MM.1S (cell line): ENCODE measurements around the gene FMN2.

ENCODE experiments used
- DNase-seq: peaks from one replicate; pipeline ENCODE4 v3.0.0-alpha.2; 2015
- H2AFZ ChIP-seq: fragments of 300-600 bp; sonication (generic); 2 replicates; pipeline ENCODE4 v1.6.0; 2016; ENCODE audit warnings: antibody characterized with exemption, low read length
- H3F3A ChIP-seq: fragments of 300-600 bp; sonication (generic); 2 replicates; pipeline ENCODE4 v1.6.1; 2016; ENCODE audit warnings: mild to moderate bottlenecking, antibody characterized with exemption, low read length, moderate library complexity, mixed read lengths; ENCODE audit not compliant: insufficient read depth
- H3K27ac ChIP-seq: fragments of 300-600 bp; sonication (generic); 2 replicates; pipeline ENCODE4 v1.5.1; 2016; ENCODE audit warnings: mild to moderate bottlenecking, low read length
- H3K27me3 ChIP-seq: fragments of 300-600 bp; sonication (generic); replicated peaks from 2 replicates; pipeline ENCODE4 v1.6.0; 2016; ENCODE audit warnings: low read length; ENCODE audit not compliant: insufficient read depth
- H3K36me3 ChIP-seq: fragments of 300-600 bp; sonication (generic); replicated peaks from 2 replicates; pipeline ENCODE4 v1.6.1; 2016; ENCODE audit warnings: mild to moderate bottlenecking, low read length, mixed read lengths; ENCODE audit not compliant: insufficient read depth
- H3K4me1 ChIP-seq: fragments of 300-600 bp; sonication (generic); 2 replicates; pipeline ENCODE4 v1.6.1; 2016; ENCODE audit warnings: low read length, mixed read lengths
- H3K4me2 ChIP-seq: fragments of 300-600 bp; sonication (generic); 2 replicates; pipeline ENCODE4 v1.6.0; 2016; ENCODE audit warnings: low read depth, low read length
- H3K4me3 ChIP-seq: fragments of 300-600 bp; sonication (generic); 2 replicates; pipeline ENCODE4 v1.5.1; 2016; ENCODE audit warnings: low read length, mixed read lengths
- H3K79me2 ChIP-seq: fragments of 300-600 bp; sonication (generic); 2 replicates; pipeline ENCODE4 v1.6.1; 2016; ENCODE audit warnings: mixed run types, low read length, mixed read lengths
- H3K9ac ChIP-seq: fragments of 300-600 bp; sonication (generic); 2 replicates; pipeline ENCODE4 v1.6.1; 2016; ENCODE audit warnings: low read length, mixed read lengths
- H3K9me2 ChIP-seq: fragments of 300-600 bp; sonication (generic); replicated peaks from 2 replicates; pipeline ENCODE4 v1.6.1; 2016; ENCODE audit warnings: mild to moderate bottlenecking, low read length, mixed read lengths; ENCODE audit not compliant: insufficient read depth
- H3K9me3 ChIP-seq: fragments of 300-600 bp; sonication (generic); replicated peaks from 2 replicates; pipeline ENCODE4 v1.6.1; 2016; ENCODE audit warnings: mild to moderate bottlenecking, low read length, mixed read lengths; ENCODE audit not compliant: insufficient read depth
- H4K20me1 ChIP-seq: fragments of 300-600 bp; sonication (generic); 2 replicates; pipeline ENCODE4 v1.6.1; 2016; ENCODE audit warnings: mild to moderate bottlenecking, low read length, moderate library complexity, mixed read lengths; ENCODE audit not compliant: insufficient read depth
- EZH2 ChIP-seq: fragments of 300-600 bp; sonication (generic); optimal IDR thresholded peaks from 2 replicates; pipeline ENCODE3; 2017; ENCODE audit warnings: low read depth, mild to moderate bottlenecking, antibody characterized with exemption, low read length, mixed read lengths
- EZH2phosphoT487 ChIP-seq: fragments of 300-600 bp; sonication (generic); IDR thresholded peaks from 2 replicates; pipeline ENCODE4 v1.6.1; 2018; ENCODE audit warnings: antibody characterized with exemption, low read length
- TF ChIP-seq, protein P1 (sequence below): fragments of 300-600 bp; sonication (generic); IDR thresholded peaks from 2 replicates; pipeline ENCODE4 v1.5.1; 2016; ENCODE audit warnings: antibody characterized with exemption, low read length, mixed read lengths

The FMN2 gene

GRCh38 chr1:240084749-240085148 lies 6.9 kb upstream of the FMN2 start:
- Histone ChIP-seq H3K9me2 (no peaks in the 10 kb centered on the region), H3K4me1 (no peaks in the 10 kb centered on the region), H2AFZ (no peak overlapping the region), H3K79me2 (no peaks in the 10 kb centered on the region), H3K4me2 (no peak overlapping the region), H3K9me3 (no peaks in the 10 kb centered on the region), H3K27me3 (no peaks in the 10 kb centered on the region), H3K27ac (no peak overlapping the region), H4K20me1 (no peaks in the 10 kb centered on the region), H3F3A (no peaks in the 10 kb centered on the region), H3K4me3 (no peak overlapping the region), H3K36me3 (no peaks in the 10 kb centered on the region), H3K9ac (no peak overlapping the region)
- no peak for TF ChIP-seq EZH2phosphoT487
- TF ChIP-seq, protein P1, sequence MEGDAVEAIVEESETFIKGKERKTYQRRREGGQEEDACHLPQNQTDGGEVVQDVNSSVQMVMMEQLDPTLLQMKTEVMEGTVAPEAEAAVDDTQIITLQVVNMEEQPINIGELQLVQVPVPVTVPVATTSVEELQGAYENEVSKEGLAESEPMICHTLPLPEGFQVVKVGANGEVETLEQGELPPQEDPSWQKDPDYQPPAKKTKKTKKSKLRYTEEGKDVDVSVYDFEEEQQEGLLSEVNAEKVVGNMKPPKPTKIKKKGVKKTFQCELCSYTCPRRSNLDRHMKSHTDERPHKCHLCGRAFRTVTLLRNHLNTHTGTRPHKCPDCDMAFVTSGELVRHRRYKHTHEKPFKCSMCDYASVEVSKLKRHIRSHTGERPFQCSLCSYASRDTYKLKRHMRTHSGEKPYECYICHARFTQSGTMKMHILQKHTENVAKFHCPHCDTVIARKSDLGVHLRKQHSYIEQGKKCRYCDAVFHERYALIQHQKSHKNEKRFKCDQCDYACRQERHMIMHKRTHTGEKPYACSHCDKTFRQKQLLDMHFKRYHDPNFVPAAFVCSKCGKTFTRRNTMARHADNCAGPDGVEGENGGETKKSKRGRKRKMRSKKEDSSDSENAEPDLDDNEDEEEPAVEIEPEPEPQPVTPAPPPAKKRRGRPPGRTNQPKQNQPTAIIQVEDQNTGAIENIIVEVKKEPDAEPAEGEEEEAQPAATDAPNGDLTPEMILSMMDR = no peak
- TF ChIP-seq EZH2 = no peak
- DNase-seq = no peak

- H3K4me2 ChIP-seq = no peak overlapping the region
- no peaks in the 10 kb centered on the region for H3K9me3 ChIP-seq
- H3K9ac ChIP-seq = no peak overlapping the region
- H3K36me3 ChIP-seq = no peaks in the 10 kb centered on the region
- DNase-seq = no peak
- no peaks in the 10 kb centered on the region for H3K79me2 ChIP-seq
- no peaks in the 10 kb centered on the region for H3K27me3 ChIP-seq
- no peaks in the 10 kb centered on the region for H4K20me1 ChIP-seq
- no peaks in the 10 kb centered on the region for H3K4me1 ChIP-seq
- no peak overlapping the region for H3K4me3 ChIP-seq
- no peaks in the 10 kb centered on the region for H3K9me2 ChIP-seq
- H3F3A ChIP-seq = no peaks in the 10 kb centered on the region
- no peak overlapping the region for H3K27ac ChIP-seq
- H2AFZ ChIP-seq = no peak overlapping the region
- TF ChIP-seq EZH2 (no peak), EZH2phosphoT487 (no peak)
- TF ChIP-seq, protein P1 = no peak
Measured at GRCh38 chr1:240086726-240087125, 5.0 kb upstream of the FMN2 start.

GRCh38 chr1:240090014-240090413 lies 1.7 kb upstream of the FMN2 start:
- Histone ChIP-seq H3K4me3 (no peak overlapping the region), H3K79me2 (no peaks in the 10 kb centered on the region), H3K4me1 (no peaks in the 10 kb centered on the region), H3K9me3 (no peaks in the 10 kb centered on the region), H3K27me3 (no peaks in the 10 kb centered on the region), H2AFZ (no peak overlapping the region), H3K36me3 (no peaks in the 10 kb centered on the region), H3K27ac (no peak overlapping the region), H3K4me2 (no peak overlapping the region), H3K9ac (no peak overlapping the region), H3F3A (no peaks in the 10 kb centered on the region), H4K20me1 (no peaks in the 10 kb centered on the region), H3K9me2 (no peaks in the 10 kb centered on the region)
- no peak for TF ChIP-seq EZH2
- TF ChIP-seq, protein P1 = no peak
- no peak for TF ChIP-seq EZH2phosphoT487
- DNase-seq = no peak
